GM06990 (cell line): ENCODE data around the gene CACNA2D3.

ENCODE experiments used
- DNase-seq: peaks from one replicate; pipeline ENCODE4 v3.0.0-alpha.2; 2011; ENCODE audit not compliant: insufficient read length; ENCODE audit errors: extremely low read depth
- H3K27me3 ChIP-seq: replicated peaks from 2 replicates; pipeline ENCODE4 v1.6.0; 2011; ENCODE audit warnings: low read length; ENCODE audit not compliant: control insufficient read depth, insufficient read depth
- H3K36me3 ChIP-seq: 2 replicates; pipeline ENCODE4 v1.5.1; 2011; ENCODE audit warnings: low read length; ENCODE audit not compliant: control insufficient read depth, insufficient read depth
- H3K4me3 ChIP-seq: replicated peaks from 2 replicates; pipeline ENCODE4 v1.5.1; 2011; ENCODE audit warnings: low read depth, mild to moderate bottlenecking, control low read depth, low read length
- CTCF ChIP-seq: IDR thresholded peaks from 2 replicates; pipeline ENCODE4 v1.5.1; 2011; ENCODE audit warnings: low read length, control low read depth, mild to moderate bottlenecking, inconsistent platforms; ENCODE audit not compliant: insufficient read depth, poor library complexity, severe bottlenecking

Gene CACNA2D3

GRCh38 chr3:54877730-54878129, 755.4 kb downstream of the CACNA2D3 start:
- peaks cover 2% of the 10 kb centered on the region for H3K27me3 ChIP-seq
- no peak for DNase-seq

GRCh38 chr3:54878145-54878544, 755.8 kb downstream of the CACNA2D3 start:
- no peak for DNase-seq
- Histone ChIP-seq H3K4me3 (no peak overlapping the region), H3K36me3 (no peaks in the 10 kb centered on the region), H3K27me3 (peaks cover 2% of the 10 kb centered on the region)
- no peak for TF ChIP-seq CTCF

More at GRCh38 chr3:54877730-54878129, 755.4 kb downstream of the CACNA2D3 start:
- TF ChIP-seq CTCF: no peak
- H3K36me3 ChIP-seq: no peaks in the 10 kb centered on the region
- H3K4me3 ChIP-seq: no peak overlapping the region

GRCh38 chr3:54882129-54882833, 759.9 kb downstream of the CACNA2D3 start:
- DNase-seq: no peak
- Histone ChIP-seq H3K4me3 (no peak overlapping the region), H3K36me3 (no peaks in the 10 kb centered on the region), H3K27me3 (peaks cover 2% of the 10 kb centered on the region; the same call in 1 of the 2 replicates)
- TF ChIP-seq CTCF: no peak

- no peaks in the 10 kb centered on the region for H3K36me3 ChIP-seq
- no peak for DNase-seq
- no peak for TF ChIP-seq CTCF
- no peaks in the 10 kb centered on the region for H3K27me3 ChIP-seq
- no peak overlapping the region for H3K4me3 ChIP-seq
Observed at GRCh38 chr3:54888162-54888561, 765.8 kb downstream of the CACNA2D3 start.

GRCh38 chr3:54888873-54889272, 766.5 kb downstream of the CACNA2D3 start:
- DNase-seq: no peak
- no peak for TF ChIP-seq CTCF
- H3K4me3 ChIP-seq: no peak overlapping the region
- H3K36me3 ChIP-seq: no peaks in the 10 kb centered on the region
- no peaks in the 10 kb centered on the region for H3K27me3 ChIP-seq
